ENCODE measurements around the gene PTPRK.

GRCh38 chr6:127990074-127990473 lies 530.3 kb downstream of the PTPRK start:
- TF ChIP-seq POLR2A (IDR thresholded peaks at IDR 0.05; ENCODE audit: low read depth, low read length): no peak
- no peak for TF ChIP-seq POLR2AphosphoS5 (IDR thresholded peaks at IDR 0.05; ENCODE audit: low read depth, low read length)
- no peak for TF ChIP-seq POU2F2 (IDR thresholded peaks at IDR 0.05; ENCODE audit: low read depth, low read length)
- TF ChIP-seq TAF1 (IDR thresholded peaks at IDR 0.05; ENCODE audit: low read depth, low read length): no peak

Measured in GM12891 (cell line).